DOHH2 (cell line): ENCODE results near the gene C19orf81.

Experiments
- EZH2phosphoT487 ChIP-seq: fragments of 200-600 bp; sonication (generic); IDR thresholded peaks from 2 replicates; pipeline ENCODE4 v1.6.1; 2017; ENCODE audit warnings: borderline replicate concordance, mild to moderate bottlenecking, antibody characterized with exemption, low read length, moderate library complexity, mixed read lengths
- TF ChIP-seq, protein P1 (sequence below): fragments of 200-600 bp; sonication (generic); IDR thresholded peaks from one replicate; pipeline ENCODE4 v1.5.1; 2014; ENCODE audit warnings: antibody characterized with exemption, mild to moderate bottlenecking, low read depth, low read length; ENCODE audit not compliant: poor library complexity, severe bottlenecking

DNA sequence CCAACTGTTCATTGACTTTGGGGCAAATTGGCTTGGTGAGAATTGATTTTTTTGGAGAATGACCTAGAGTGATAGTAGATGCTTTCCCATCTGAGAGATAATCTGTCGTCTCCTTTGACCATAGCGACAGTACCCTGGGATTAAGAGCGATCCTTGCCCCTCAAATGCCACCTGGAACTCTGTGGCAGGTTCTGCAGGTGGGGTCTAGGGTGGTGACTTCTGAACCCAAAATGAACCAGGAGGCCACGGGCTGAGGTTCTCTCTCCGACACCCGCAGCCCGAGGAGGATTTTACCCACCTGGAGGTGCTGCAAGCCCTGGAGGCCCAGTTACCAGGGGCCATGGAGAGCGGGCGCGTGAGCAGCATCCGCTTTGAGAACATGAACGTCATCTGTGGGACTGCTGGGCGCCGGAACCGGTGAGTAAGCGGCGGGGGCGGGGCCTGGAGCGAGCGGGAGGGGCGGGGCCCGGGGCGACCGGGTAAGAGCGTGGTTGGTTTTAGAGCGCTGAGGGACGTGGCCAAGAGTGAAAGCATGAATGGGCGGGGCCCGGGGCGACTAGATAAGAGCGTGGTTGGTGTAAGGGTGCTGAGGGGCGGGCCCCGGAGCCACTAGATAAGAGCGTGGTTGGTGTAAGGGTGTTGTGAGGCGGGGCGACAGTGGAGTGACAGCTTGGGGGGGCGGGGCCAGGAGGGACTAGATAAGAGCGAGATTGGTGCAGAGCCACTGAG, 8.6 kb downstream of the C19orf81 start:
- TF ChIP-seq, protein P1, sequence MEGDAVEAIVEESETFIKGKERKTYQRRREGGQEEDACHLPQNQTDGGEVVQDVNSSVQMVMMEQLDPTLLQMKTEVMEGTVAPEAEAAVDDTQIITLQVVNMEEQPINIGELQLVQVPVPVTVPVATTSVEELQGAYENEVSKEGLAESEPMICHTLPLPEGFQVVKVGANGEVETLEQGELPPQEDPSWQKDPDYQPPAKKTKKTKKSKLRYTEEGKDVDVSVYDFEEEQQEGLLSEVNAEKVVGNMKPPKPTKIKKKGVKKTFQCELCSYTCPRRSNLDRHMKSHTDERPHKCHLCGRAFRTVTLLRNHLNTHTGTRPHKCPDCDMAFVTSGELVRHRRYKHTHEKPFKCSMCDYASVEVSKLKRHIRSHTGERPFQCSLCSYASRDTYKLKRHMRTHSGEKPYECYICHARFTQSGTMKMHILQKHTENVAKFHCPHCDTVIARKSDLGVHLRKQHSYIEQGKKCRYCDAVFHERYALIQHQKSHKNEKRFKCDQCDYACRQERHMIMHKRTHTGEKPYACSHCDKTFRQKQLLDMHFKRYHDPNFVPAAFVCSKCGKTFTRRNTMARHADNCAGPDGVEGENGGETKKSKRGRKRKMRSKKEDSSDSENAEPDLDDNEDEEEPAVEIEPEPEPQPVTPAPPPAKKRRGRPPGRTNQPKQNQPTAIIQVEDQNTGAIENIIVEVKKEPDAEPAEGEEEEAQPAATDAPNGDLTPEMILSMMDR = no peak
- TF ChIP-seq EZH2phosphoT487 = no peak
